ENCODE results near the gene PPP6R2.

The PPP6R2 gene

DNA sequence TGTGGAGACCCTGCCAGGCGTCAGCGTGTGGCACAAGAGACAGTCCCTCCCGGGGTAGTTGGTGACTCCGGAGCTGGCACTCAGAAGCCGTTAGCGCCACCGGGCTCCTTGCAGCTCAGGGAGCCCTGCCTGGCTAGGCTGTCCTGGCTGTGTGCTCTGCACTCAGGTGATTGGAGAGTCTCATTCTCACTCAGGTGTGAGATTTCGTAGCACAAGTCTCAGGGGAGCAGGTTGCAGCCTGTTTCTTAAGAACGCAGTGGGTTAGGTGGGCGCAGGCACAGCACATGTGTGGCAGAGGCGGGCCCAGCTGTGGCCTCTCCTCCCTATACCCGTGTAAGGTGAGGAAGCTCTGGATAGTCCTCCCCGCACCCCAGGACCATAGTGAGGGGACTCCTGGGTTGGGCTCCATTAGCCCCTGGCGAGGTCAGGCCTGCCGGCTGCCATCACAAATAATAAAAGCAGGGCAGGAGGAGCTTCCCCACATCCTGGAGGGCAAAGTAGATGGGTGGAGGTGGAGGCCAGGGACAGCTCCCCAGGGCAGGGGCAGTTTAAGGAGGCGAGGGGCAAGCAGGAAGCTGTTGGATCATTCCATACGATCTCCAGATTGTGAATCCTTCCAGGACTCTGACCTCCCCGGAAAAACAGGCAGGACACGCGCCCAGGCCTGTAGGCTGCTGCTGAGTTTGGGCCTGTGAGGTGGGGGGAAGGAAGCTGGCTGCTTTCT, 92.3 kb downstream of the PPP6R2 start:
- no peaks in the 10 kb centered on the region for H3K79me2 ChIP-seq (ENCODE audit: insufficient read depth, low read length)
- no peaks in the 10 kb centered on the region for H3K27me3 ChIP-seq (ENCODE audit: insufficient read depth, low read length, poor library complexity, severe bottlenecking)
- H2AFZ ChIP-seq (ENCODE audit: low read length), result no peak overlapping the region
- H3K9me3 ChIP-seq (ENCODE audit: insufficient read depth, low read depth, low read length), result no peaks in the 10 kb centered on the region
- H3K9ac ChIP-seq (ENCODE audit: low read depth, low read length, poor library complexity, severe bottlenecking), result no peak overlapping the region
- no peaks in the 10 kb centered on the region for H3F3A ChIP-seq (ENCODE audit: low read depth)
- H3K4me2 ChIP-seq (ENCODE audit: low read depth, low read length, poor library complexity, severe bottlenecking), result no peak overlapping the region
- no peaks in the 10 kb centered on the region for H4K20me1 ChIP-seq (ENCODE audit: insufficient read depth, low read length, poor library complexity, severe bottlenecking)
- H3K4me1 ChIP-seq (ENCODE audit: insufficient read depth, low read length, poor library complexity, severe bottlenecking), result no peaks in the 10 kb centered on the region
- H3K9me2 ChIP-seq (replicated peaks; ENCODE audit: low read depth, low read length), result no peaks in the 10 kb centered on the region
- no peak overlapping the region for H3K4me3 ChIP-seq (ENCODE audit: low read length, poor library complexity, severe bottlenecking)
- TF ChIP-seq EZH2phosphoT487 (IDR thresholded peaks at IDR 0.05; ENCODE audit: borderline replicate concordance), result no peak
- TF ChIP-seq, protein P1, sequence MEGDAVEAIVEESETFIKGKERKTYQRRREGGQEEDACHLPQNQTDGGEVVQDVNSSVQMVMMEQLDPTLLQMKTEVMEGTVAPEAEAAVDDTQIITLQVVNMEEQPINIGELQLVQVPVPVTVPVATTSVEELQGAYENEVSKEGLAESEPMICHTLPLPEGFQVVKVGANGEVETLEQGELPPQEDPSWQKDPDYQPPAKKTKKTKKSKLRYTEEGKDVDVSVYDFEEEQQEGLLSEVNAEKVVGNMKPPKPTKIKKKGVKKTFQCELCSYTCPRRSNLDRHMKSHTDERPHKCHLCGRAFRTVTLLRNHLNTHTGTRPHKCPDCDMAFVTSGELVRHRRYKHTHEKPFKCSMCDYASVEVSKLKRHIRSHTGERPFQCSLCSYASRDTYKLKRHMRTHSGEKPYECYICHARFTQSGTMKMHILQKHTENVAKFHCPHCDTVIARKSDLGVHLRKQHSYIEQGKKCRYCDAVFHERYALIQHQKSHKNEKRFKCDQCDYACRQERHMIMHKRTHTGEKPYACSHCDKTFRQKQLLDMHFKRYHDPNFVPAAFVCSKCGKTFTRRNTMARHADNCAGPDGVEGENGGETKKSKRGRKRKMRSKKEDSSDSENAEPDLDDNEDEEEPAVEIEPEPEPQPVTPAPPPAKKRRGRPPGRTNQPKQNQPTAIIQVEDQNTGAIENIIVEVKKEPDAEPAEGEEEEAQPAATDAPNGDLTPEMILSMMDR (conservative IDR thresholded peaks at IDR 0.05; ENCODE audit: low read length), result no peak
- peaks cover 49% of the 10 kb centered on the region; the same call in 1 of the 2 replicates for H3K36me3 ChIP-seq (ENCODE audit: insufficient read depth, low read length)

- Histone ChIP-seq H3K4me2 (ENCODE audit: low read depth, low read length, poor library complexity, severe bottlenecking) (no peak overlapping the region), H4K20me1 (ENCODE audit: insufficient read depth, low read length, poor library complexity, severe bottlenecking) (no peaks in the 10 kb centered on the region), H2AFZ (ENCODE audit: low read length) (no peak overlapping the region), H3K4me1 (ENCODE audit: insufficient read depth, low read length, poor library complexity, severe bottlenecking) (no peaks in the 10 kb centered on the region), H3K9me2 (replicated peaks; ENCODE audit: low read depth, low read length) (no peaks in the 10 kb centered on the region), H3K79me2 (ENCODE audit: insufficient read depth, low read length) (no peaks in the 10 kb centered on the region), H3K36me3 (ENCODE audit: insufficient read depth, low read length) (peaks cover 44% of the 10 kb centered on the region; the same call in 1 of the 2 replicates), H3K9ac (ENCODE audit: low read depth, low read length, poor library complexity, severe bottlenecking) (no peak overlapping the region), H3K9me3 (ENCODE audit: insufficient read depth, low read depth, low read length) (no peaks in the 10 kb centered on the region), H3K4me3 (ENCODE audit: low read length, poor library complexity, severe bottlenecking) (no peak overlapping the region), H3K27me3 (ENCODE audit: insufficient read depth, low read length, poor library complexity, severe bottlenecking) (no peaks in the 10 kb centered on the region), H3F3A (ENCODE audit: low read depth) (no peaks in the 10 kb centered on the region)
- TF ChIP-seq EZH2phosphoT487 (IDR thresholded peaks at IDR 0.05; ENCODE audit: borderline replicate concordance), result no peak
- TF ChIP-seq, protein P1 (conservative IDR thresholded peaks at IDR 0.05; ENCODE audit: low read length), result no peak
These were observed 93.1 kb downstream of the PPP6R2 start for GRCh38 chr22:50436015-50436830.

GRCh38 chr22:50436841-50437341, 93.8 kb downstream of the PPP6R2 start:
- H3K9me2 ChIP-seq (replicated peaks; ENCODE audit: low read depth, low read length), result no peaks in the 10 kb centered on the region
- no peaks in the 10 kb centered on the region for H3K9me3 ChIP-seq (ENCODE audit: insufficient read depth, low read depth, low read length)
- no peak for TF ChIP-seq EZH2phosphoT487 (IDR thresholded peaks at IDR 0.05; ENCODE audit: borderline replicate concordance)
- TF ChIP-seq, protein P1 (conservative IDR thresholded peaks at IDR 0.05; ENCODE audit: low read length), result no peak
- no peak overlapping the region for H3K4me2 ChIP-seq (ENCODE audit: low read depth, low read length, poor library complexity, severe bottlenecking)
- H3K4me3 ChIP-seq (ENCODE audit: low read length, poor library complexity, severe bottlenecking), result no peak overlapping the region
- peaks cover 38% of the 10 kb centered on the region; the same call in 1 of the 2 replicates for H3K36me3 ChIP-seq (ENCODE audit: insufficient read depth, low read length)
- no peaks in the 10 kb centered on the region for H3K79me2 ChIP-seq (ENCODE audit: insufficient read depth, low read length)
- H3K4me1 ChIP-seq (ENCODE audit: insufficient read depth, low read length, poor library complexity, severe bottlenecking), result no peaks in the 10 kb centered on the region
- no peaks in the 10 kb centered on the region for H4K20me1 ChIP-seq (ENCODE audit: insufficient read depth, low read length, poor library complexity, severe bottlenecking)
- no peak overlapping the region for H3K9ac ChIP-seq (ENCODE audit: low read depth, low read length, poor library complexity, severe bottlenecking)
- H3K27me3 ChIP-seq (ENCODE audit: insufficient read depth, low read length, poor library complexity, severe bottlenecking), result no peaks in the 10 kb centered on the region
- H3F3A ChIP-seq (ENCODE audit: low read depth), result no peaks in the 10 kb centered on the region
- H2AFZ ChIP-seq (ENCODE audit: low read length), result no peak overlapping the region

Measured in Loucy (cell line).